Loucy (cell line): ENCODE measurements around the gene CARD8.

Experiments used
- H2AFZ ChIP-seq: fragments of 200-600 bp; sonication (generic); 2 replicates; pipeline ENCODE4 v1.6.0; 2016; ENCODE audit warnings: antibody characterized with exemption, mild to moderate bottlenecking, low read length, moderate library complexity
- H3F3A ChIP-seq: fragments of 200-600 bp; 2 replicates; pipeline ENCODE4 v1.6.0; 2016; ENCODE audit warnings: antibody characterized with exemption, low read depth, mild to moderate bottlenecking
- H3K27me3 ChIP-seq: fragments of 200-600 bp; sonication (generic); 2 replicates; pipeline ENCODE4 v1.6.1; 2014; ENCODE audit warnings: low read length, mild to moderate bottlenecking; ENCODE audit not compliant: insufficient read depth, poor library complexity, severe bottlenecking
- H3K36me3 ChIP-seq: fragments of 200-600 bp; sonication (generic); 2 replicates; pipeline ENCODE4 v1.6.1; 2016; ENCODE audit warnings: low read length; ENCODE audit not compliant: insufficient read depth
- H3K4me1 ChIP-seq: fragments of 200-600 bp; sonication (generic); 2 replicates; pipeline ENCODE4 v1.5.1; 2014; ENCODE audit warnings: low read length, mild to moderate bottlenecking; ENCODE audit not compliant: insufficient read depth, poor library complexity, severe bottlenecking
- H3K4me2 ChIP-seq: fragments of 200-600 bp; sonication (generic); 2 replicates; pipeline ENCODE4 v1.6.0; 2014; ENCODE audit warnings: antibody characterized with exemption, low read length, low read depth, mild to moderate bottlenecking; ENCODE audit not compliant: poor library complexity, severe bottlenecking
- H3K4me3 ChIP-seq: fragments of 200-600 bp; sonication (generic); 2 replicates; pipeline ENCODE4 v1.5.1; 2014; ENCODE audit warnings: low read length, mild to moderate bottlenecking, mixed read lengths; ENCODE audit not compliant: poor library complexity, severe bottlenecking
- H3K79me2 ChIP-seq: fragments of 200-600 bp; sonication (generic); 2 replicates; pipeline ENCODE4 v1.6.1; 2014; ENCODE audit warnings: low read length; ENCODE audit not compliant: insufficient read depth
- H3K9ac ChIP-seq: fragments of 200-600 bp; sonication (generic); 2 replicates; pipeline ENCODE4 v1.6.0; 2014; ENCODE audit warnings: mild to moderate bottlenecking, low read depth, low read length, moderate library complexity; ENCODE audit not compliant: poor library complexity, severe bottlenecking
- H3K9me2 ChIP-seq: fragments of 200-600 bp; sonication (generic); replicated peaks from 2 replicates; pipeline ENCODE4 v1.6.1; 2016; ENCODE audit warnings: low read depth, low read length, mixed read lengths
- H3K9me3 ChIP-seq: fragments of 200-600 bp; sonication (generic); 2 replicates; pipeline ENCODE4 v1.6.1; 2014; ENCODE audit warnings: mild to moderate bottlenecking, antibody characterized with exemption, low read length, low read depth; ENCODE audit not compliant: insufficient read depth
- H4K20me1 ChIP-seq: fragments of 200-600 bp; sonication (generic); 2 replicates; pipeline ENCODE4 v1.6.0; 2014; ENCODE audit warnings: antibody characterized with exemption, low read length, mild to moderate bottlenecking; ENCODE audit not compliant: insufficient read depth, poor library complexity, severe bottlenecking
- CTCF ChIP-seq: fragments of 200-600 bp; sonication (generic); conservative IDR thresholded peaks from 2 replicates; pipeline ENCODE4 v1.5.1; 2014; ENCODE audit warnings: mild to moderate bottlenecking, antibody characterized with exemption, low read length
- EZH2phosphoT487 ChIP-seq: fragments of 200-600 bp; IDR thresholded peaks from 2 replicates; pipeline ENCODE4 v1.6.1; 2018; ENCODE audit warnings: antibody characterized with exemption, mild to moderate bottlenecking, moderate library complexity, borderline replicate concordance

The CARD8 gene

GRCh38 chr19:48284896-48285295, 29.2 kb upstream of the CARD8 start:
- Histone ChIP-seq H3F3A (no peaks in the 10 kb centered on the region), H3K4me1 (no peaks in the 10 kb centered on the region), H3K4me2 (no peak overlapping the region), H3K79me2 (no peaks in the 10 kb centered on the region), H3K9ac (no peak overlapping the region), H3K36me3 (no peaks in the 10 kb centered on the region), H3K9me3 (peaks cover 2% of the 10 kb centered on the region; the same call in 1 of the 2 replicates), H3K27me3 (no peaks in the 10 kb centered on the region), H3K9me2 (no peaks in the 10 kb centered on the region), H2AFZ (no peak overlapping the region), H4K20me1 (no peaks in the 10 kb centered on the region), H3K4me3 (no peak overlapping the region)
- TF ChIP-seq EZH2phosphoT487 (no peak), CTCF (no peak)

GRCh38 chr19:48283908-48284307, 28.2 kb upstream of the CARD8 start:
- Histone ChIP-seq H4K20me1 (no peaks in the 10 kb centered on the region), H3K27me3 (no peaks in the 10 kb centered on the region), H3K4me3 (no peak overlapping the region), H3K36me3 (no peaks in the 10 kb centered on the region), H3K4me2 (no peak overlapping the region), H3K9me3 (peaks cover 2% of the 10 kb centered on the region; the same call in 1 of the 2 replicates), H3K9ac (no peak overlapping the region), H3K79me2 (no peaks in the 10 kb centered on the region), H3K4me1 (no peaks in the 10 kb centered on the region), H3F3A (no peaks in the 10 kb centered on the region), H3K9me2 (no peaks in the 10 kb centered on the region), H2AFZ (no peak overlapping the region)
- no peak for TF ChIP-seq EZH2phosphoT487
- no peak for TF ChIP-seq CTCF

DNA sequence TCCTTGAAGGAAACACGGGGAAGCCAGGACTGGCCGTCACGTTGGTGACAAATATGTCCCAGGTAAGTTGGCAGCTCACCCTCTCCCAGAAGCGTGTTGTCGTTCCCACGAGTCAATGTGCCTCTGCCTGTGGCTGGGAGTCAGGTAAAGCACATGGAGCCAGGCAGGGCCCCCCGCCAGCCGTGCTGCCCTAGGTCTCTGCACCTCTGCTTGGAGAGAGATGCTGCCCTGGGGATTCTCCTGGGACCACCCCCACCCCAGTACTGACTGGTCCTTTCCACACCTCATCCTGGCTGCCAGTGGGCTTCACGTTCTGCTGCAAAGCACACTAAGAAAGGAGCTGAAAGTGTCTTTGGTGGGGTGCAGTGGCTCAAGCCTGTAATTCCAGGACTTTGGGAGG, 24.0 kb upstream of the CARD8 start:
- Histone ChIP-seq H3K9ac (no peak overlapping the region), H4K20me1 (no peaks in the 10 kb centered on the region), H3K36me3 (no peaks in the 10 kb centered on the region), H3K4me2 (no peak overlapping the region), H3K79me2 (no peaks in the 10 kb centered on the region), H3F3A (no peaks in the 10 kb centered on the region), H3K4me1 (no peaks in the 10 kb centered on the region), H3K9me2 (no peaks in the 10 kb centered on the region), H3K27me3 (no peaks in the 10 kb centered on the region), H3K4me3 (no peak overlapping the region), H2AFZ (no peak overlapping the region), H3K9me3 (peaks cover 2% of the 10 kb centered on the region; the same call in 1 of the 2 replicates)
- TF ChIP-seq CTCF (no peak), EZH2phosphoT487 (no peak)
